Hematopoietic multipotent progenitor cell treated with erythropoietin and hydrocortisone succinate and interleukin-3 and kit ligand, for 6 days (in vitro differentiated cells): Measurements from ENCODE around the gene WDR27.
"Not testable (repeated sequence)": the region's sequence is repeated elsewhere in the genome, so short reads cannot be mapped to it uniquely, and the experiment has no call there.

Source experiments
- DNase-seq: peaks from one replicate; pipeline ENCODE4 v3.0.0-alpha.2; 2015

The WDR27 gene

DNA sequence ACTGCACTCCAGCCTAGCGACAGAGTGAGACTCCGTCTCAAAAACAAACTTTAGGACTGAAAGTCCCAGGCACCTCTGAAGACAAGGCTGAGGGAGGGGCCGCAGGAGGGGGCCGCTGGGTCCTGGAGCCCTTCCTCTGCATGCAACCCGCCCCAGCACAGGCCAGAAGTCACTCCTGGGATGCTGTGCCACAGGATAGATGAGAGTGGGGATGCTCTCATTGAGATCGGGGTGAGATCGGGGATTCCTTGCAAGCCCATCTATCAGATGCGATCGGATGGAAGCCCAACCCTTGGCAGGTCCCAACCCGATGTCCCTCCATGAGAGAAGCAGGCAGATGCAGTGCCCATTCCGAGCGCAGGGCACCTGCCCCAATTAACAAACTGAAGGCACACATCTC lies 66.5 kb downstream of the WDR27 start:
- DNase-seq: no peak

DNA sequence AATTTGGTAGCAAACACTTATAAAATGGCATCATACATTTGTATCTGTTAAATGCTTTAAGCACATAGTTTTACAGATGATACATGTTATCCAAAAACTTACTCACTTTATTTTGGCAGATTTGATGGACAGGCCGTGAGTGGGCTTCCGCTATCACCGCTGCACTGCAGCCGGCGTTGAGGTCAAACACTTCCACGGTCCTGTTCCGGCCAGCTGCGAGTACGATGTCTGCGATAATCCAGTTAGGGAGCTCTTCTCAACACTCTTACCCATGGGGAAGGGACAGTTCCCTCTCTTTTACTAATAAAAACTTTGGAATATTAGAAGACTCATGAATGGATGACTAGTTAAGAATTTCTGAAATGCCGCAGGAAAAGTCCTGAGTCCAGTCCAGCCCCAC lies 69.0 kb downstream of the WDR27 start:
- no peak for DNase-seq

DNA sequence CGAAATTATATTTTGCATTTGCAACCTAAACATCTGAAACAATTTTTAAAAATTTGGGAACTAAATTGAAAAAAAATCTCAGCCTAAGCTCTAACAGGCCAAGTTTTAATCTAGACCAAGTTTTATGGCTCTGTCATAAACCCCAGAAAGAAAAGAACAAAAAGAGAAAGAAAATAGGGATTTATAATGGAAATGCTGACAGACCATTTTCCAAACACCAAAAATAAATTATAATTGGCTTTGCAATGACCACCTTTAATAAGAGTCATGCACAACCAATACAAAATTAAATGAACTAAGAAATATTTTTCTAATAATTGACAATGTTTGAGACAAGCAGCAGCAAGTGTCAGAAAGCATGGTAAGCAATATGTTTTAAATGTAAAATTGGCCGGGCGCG lies 72.6 kb downstream of the WDR27 start:
- DNase-seq: no peak

DNA sequence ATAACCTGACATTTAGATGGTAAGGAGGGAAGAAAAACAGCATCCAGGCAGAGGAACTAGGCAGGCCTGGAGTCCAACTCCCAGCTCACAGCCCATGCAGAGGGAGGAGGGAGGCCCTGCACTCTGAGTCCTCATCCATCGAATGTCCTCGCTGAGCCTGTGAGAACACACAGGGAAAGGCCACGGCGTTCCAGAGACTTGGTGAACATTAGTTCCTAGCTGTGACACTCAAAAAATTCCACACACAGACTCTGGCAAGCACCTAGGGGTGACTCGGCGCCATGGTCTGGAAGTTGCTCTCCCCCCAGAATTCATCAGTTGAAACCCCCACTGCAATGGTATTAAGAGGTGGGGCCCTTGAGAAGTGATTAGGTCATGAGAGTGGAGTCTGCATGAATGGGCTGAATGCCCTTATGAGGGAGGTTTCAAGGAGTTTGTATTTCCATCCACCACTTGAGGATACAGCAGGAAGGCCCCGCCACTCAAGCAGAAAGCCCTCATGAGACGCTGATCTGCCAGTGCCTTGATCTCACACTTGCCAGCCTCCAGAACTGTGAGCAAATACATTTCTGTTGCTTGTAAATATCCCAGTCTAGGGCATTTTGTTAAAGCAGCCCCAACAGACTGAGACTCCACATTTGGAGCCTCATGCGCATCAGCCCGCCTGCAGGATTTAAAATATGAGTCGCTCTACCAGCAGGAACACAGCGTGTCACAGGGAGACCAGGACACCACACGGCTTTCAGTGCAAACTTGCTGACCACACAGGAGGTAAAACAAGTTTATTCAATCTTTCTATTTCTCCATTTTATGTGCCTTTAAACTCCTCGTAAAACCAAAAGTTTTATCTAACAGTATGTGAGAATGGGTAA lies 73.9 kb downstream of the WDR27 start:
- DNase-seq: no peak

DNA sequence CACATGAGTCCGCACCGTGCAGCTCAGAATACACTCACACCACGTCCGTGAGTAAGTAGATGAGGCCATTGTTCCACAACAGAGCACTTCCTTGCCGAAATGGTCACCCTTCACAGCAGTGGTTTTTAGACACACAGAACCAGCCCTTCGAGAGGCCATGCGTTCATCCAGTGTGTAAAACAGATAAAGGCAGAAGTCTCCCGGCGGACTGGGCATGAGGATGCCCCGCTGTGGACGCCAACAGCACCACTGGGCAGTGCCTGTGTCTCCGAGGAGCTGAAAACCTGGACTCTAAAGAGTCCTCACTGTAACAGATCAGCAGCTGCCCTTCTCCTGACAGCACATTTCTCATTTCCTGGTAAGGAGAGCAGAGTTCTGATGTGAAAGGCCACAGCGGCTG lies 75.2 kb downstream of the WDR27 start:
- no peak for DNase-seq

DNA sequence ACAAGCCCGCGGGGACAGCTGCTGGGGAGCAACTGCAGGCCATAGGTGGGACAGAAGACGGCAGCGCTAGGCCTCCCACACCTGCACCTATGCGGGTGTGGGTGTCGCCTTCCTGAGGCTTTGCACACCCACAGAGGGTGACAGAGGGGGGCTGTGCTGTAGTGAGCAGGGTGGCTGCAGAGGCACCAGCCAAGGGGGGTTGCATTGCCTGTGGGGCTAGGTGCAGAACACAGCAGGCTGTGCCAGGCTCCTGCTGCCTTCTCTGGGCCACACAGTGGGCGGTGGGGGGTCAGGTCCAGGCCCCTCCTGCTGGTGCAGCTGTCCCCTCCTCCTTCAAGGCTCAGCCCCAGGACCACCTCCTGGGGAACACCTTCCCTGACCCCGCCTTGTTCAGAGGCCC lies 75.7 kb downstream of the WDR27 start:
- no peak for DNase-seq

DNA sequence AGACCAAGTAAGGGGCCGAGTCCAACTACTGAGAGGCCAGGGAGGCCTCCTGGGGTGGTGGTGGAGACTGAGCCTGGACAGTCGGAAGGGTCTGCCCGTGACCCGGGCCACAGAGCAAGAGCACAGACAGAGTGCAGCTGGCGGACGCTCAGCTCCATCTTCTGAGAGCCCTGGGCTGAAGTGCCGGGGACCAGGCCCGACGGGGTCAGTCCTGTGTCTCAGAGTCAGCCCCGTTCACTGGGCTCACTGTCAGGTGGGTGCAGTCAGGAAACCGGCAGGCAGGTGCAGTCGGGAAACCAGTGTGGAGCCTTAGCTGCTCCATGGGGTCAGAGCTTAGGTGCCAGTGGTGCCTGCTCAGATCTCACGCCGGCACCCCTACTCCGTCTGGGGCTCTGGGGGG lies 76.5 kb downstream of the WDR27 start:
- no peak for DNase-seq

DNA sequence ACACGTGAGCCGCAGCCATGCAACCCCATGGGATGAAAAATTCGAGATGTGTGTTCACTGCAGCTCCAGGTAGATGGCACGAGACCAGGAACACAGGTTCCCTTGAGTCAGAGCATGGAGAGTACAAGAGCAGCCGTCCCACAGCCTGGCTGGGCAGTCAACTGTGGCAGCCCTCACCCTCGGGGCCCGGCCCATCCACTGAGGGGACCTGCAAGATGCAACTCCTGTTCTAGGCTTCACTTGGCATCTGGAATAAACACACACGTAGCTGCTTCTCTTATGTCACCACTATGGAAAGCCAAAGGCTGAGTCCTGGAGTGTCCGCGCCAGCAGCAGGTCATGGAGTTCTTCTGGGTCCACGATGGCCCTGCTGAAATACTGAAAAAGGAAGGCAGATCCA lies 77.0 kb downstream of the WDR27 start:
- no peak for DNase-seq

DNA sequence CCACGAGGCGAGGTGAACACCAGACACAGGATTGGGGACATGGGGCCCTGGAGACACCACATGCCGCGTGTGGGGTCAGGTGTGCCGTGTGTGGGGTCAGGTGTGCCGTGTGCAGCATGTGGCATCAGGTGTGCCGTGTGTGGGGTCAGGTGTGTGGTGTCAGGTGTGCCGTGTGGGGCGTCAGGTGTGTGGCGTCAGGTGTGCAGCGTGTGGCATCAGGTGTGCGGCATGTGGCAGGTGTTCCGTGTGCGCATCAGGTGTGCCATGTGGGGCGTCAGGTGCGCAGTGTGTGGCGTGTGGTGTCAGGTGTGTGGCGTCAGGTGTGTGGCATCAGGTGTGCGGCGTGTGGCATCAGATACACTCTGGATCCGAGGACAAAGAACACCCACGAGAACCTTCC lies 77.9 kb downstream of the WDR27 start:
- no peak for DNase-seq

DNA sequence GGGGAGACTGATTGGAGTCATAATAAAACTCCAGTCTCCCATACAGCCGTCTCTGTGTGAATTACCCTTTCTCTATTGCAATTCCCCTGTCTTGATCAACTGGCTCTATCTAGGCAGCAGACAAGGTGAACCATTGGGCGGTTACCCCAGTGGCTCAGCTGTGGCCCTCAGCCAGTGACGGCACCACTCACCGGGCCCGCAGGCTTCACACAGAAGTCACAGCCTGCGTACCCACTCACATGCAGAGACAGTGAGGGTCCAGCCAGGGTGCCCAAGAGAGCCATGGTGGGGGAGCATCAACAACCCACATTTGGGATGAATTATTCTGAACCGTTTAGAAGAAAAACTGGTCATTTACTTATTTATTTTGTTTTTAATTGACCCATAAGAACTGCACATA lies 78.5 kb downstream of the WDR27 start:
- DNase-seq: no peak

DNA sequence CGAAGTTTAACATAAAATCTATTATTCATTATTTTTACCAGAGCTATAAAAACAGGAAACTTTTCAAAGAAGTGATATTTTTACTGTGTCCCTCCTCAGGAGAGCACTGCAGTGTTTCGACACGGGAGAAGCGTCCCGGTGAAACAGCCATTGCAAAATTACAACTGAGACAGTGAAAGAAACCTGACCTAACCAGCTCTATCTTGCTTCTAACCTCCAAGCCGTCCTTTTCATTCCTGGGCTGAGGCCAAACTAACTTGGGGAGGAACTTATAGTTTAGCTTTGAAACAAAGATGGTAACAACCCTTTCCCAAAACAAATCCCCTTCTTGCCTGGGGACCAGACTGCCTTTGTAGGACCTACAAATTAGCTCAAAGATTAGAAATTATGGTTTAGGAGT lies 79.2 kb downstream of the WDR27 start:
- no peak for DNase-seq

DNA sequence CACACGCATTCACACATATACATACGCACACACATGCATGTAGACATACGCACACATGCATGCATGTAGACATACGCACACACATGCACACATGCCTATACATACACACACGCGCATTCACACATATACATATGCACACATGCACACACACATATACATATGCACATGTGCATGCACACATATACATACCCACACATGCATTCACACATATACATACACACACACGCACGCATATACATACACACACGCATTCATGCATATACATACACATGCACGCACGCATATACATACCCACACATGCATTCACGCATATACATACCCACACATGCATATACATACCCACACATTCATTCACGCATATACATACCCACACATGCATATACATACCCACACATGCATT lies 80.5 kb downstream of the WDR27 start:
- no peak for DNase-seq

DNA sequence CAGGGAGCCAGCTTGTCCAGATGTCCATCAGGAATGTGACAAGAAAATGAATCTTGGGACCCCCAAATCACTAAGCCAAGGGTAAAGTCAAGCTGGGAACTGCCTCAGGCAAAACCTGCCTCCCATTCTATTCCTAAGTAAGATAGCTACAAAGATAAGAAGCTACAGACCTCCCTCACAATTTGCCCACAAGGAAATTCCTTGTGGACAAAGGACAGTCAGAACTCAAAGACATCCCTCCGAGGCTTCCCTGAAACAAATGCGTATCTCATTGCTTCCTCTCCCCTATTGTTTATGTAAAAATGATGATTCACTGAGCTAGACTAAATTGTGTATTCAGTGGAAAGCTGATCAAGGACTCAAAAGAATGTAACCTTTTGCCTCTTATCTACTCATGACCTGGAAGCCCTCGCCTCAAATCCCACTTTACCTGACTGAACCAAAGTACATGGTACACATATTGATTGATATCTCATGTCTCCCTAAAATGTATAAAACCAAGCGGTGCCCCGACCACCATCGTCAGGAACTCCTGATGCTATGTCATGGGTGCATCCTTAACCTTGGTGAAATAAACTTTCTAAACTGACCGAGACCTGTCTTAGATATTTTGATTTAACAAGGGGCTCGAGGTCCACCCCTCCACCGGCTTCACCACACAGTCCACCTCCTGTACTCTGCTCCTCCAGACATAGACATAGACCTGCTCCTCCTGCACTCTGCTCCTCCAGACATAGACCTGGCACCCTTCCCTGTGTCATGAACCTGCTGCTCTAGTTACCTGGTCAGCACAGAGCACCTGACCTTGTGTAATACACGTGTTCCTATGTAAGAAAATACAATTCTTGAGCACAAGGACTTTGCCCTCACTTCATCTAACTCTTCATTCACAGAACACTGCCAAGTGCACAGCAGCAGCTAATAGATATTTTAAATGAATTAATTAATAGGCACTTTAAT lies 81.4 kb downstream of the WDR27 start:
- DNase-seq: no peak

DNA sequence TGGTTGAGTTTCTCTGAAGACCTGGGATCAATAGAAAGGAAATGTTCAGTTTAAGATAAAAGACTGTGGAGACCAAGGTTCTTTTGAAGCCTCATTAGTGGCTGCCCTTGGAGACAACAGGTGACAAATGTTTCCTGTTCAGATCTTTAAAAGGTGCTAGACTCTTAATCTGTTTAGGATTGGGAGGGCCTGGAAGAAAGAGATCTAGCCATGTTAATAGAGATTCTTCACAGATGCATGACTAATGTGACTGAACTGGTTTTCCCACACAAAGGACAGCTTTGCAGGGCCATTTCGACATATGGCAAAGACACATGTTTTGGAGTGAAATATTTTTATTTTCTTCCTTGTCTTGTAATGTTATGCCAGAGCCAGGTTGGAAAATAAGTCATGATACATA lies 82.2 kb downstream of the WDR27 start:
- DNase-seq: no peak

DNA sequence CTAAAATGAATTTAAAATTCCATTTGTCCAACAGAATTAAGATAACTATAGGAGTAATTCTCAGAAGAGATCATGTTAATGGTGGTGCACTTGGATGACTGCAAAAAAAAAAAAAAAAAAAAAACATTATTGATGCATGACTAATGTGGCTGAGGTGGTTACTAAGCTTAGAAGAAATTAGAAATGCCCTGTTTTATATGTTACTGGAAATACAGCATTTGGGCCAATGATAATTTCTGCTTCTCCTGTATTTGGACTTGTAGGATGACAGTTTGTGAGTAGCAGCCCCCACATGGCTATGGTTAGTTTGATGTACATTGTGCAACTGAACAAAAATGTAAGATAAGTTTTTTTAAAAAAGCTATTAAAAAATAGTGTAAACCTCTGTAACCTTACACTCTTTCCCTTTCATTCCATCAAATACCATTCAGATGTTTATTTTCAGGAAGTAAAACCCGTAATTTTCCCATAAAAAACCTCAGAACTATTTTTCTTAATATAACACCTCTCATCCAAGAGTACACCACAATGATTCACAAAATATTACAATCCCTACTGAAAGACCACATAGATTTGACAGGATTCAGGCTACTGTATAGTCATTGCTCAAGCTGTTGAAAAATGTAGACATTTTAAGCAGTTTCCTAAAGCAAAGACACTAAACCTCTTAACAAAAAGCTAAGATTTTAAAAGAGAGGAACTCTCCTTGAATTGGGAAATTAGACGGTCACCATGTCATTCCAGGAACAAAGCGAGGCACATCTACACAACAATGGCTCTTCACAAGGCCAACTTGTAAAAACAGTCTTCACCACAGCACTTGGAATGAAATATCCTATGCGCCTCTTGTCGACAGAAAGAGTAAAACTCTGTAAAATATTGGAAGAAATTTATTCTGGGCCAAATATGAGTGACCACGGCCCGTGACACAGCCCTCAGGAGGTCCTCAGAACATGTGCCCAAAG lies 83.0 kb downstream of the WDR27 start:
- DNase-seq: no peak

DNA sequence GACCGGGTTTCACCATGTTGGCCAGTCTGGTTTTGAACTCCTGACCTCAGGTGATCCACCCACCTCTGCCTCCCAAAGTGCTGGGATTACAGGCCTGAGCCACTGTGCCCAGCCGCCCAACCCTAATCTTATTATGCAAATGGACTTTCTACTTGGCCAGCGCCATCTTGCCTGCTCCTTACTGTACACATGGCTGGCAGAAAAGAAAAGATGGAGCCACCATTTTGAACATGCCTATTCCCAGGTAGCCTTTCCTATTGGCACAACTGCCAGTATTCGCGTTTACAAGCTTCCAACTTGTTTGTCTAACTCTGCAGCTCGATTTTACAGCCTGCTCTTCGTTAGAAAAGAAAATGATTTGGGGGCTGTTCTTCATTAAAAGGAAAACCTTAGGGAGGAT lies 84.3 kb downstream of the WDR27 start:
- DNase-seq: no peak

DNA sequence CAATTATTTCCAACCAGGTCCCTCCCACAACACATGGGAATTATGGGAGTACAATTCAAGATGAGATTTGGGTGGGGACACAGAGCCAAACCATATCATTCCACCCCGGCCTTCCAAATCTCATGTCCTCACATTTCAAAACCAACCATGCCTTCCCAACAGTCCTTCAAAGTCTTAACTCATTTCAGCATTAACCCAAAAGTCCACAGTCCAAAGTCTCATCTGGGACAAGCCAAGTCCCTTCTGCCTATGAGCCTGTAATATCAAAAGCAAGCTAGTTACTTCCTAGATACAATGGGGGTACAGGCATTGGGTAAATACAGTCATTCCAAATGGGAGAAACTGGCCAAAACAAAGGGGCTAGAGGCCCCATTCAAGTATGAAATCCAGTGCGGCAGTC lies 93.2 kb downstream of the WDR27 start:
- DNase-seq: not testable (repeated sequence)

DNA sequence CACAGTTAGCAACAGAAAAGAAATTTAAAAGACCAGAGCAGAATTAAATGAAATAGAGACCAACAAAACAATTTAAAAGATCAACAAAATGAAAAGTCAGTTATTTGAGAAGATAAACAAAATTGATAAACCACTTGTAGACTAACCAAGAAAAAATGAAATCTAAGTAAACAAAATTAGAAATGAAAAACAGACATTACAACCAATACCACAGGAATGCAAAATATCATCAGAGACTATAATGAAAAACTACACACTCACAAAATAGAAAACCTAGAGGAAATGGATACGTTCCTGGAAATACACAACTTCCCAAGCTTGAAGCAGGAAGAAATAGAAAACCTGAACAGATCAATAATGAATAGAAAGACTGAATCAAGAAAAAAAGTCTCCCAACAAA lies 97.8 kb downstream of the WDR27 start:
- DNase-seq: no peak

DNA sequence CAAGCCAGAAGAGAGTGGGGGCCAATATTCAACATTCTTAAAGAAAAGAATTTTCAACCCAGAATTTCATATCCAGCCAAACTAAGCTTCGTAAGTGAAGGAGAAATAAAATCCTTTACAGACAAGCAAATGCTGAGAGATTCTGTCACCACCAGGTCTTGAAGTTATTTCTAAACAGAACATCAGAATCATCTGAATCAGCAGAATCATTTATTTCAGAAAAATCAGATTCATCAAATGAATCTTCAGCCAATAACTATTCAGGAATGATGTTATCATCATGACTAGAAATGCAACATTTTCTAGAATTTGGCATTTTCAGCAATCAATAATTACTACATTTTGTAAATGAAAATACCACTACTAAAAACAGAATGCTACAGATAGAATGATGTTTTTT lies 100.7 kb downstream of the WDR27 start:
- not testable (repeated sequence) for DNase-seq

DNA sequence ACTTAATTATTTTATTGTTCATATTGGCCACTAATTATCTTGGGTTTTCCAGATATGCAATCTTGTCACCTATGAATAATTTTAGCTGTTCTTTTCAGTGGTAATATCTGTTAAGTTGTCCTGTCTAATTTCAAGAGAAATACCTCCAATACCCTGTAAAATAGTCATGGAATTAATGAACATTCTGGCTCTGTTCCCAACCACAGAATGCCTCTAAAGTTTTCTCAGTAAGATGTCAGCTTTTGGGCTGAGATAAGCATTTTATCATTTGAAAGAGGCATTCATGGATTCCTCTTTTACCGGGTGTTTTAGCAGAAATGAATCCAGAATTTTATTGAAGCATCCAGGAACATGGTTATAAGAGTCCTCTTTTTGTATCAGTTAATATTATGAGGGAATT lies 109.3 kb downstream of the WDR27 start:
- peak; percentile 85 for DNase-seq

DNA sequence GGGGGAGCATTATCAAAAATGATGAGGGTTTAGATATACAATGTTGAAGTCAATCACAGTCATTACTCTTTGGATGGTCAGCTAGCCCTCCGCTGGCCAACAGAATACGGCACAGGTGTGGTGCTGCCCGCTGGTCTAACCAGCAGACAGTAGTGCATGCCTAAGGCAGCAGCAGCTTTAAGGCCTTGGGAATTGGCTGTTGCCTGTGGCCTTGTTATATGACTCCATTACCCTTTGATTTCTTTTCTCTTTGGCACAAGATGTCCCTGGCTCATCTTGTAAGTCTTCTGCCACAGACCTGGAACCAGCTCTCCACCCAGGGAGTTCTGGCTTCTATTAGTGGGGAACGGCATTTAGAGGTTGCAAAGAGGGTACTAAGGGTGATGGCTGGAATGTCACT lies 110.2 kb downstream of the WDR27 start:
- no peak for DNase-seq

DNA sequence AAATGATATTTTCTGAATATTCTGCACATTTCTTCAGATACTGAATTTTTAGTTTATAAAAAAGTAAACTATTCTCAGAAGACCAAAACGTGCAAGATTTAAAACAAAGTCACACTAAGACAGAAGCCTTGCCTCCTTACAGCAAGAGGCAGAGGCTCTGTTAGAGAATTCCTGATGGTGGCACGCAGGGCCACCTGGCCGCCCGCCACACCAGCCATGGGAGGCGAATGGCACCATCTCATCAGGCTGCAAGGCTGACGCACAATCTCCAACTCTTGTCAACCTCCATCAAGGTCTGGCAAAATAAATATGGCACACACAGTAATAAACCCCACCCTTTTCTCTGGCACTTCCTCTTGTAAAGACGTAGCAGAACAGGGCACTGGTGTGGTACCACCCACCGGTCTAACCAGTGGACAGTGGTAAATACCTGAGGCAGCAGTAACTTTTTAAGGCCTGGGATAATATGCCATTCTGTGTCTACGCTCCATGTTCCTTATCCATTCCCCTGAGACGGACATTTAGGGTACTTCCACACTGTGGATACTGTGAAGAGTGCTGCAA lies 111.4 kb downstream of the WDR27 start:
- DNase-seq: no peak
